Astrocyte of the hippocampus (primary cell): ENCODE data around the gene TRIM67.

Source experiments
- DNase-seq: peaks from one replicate; pipeline ENCODE4 v3.0.0; 2011; ENCODE audit warnings: low read depth, low spot score

Gene TRIM67

DNA sequence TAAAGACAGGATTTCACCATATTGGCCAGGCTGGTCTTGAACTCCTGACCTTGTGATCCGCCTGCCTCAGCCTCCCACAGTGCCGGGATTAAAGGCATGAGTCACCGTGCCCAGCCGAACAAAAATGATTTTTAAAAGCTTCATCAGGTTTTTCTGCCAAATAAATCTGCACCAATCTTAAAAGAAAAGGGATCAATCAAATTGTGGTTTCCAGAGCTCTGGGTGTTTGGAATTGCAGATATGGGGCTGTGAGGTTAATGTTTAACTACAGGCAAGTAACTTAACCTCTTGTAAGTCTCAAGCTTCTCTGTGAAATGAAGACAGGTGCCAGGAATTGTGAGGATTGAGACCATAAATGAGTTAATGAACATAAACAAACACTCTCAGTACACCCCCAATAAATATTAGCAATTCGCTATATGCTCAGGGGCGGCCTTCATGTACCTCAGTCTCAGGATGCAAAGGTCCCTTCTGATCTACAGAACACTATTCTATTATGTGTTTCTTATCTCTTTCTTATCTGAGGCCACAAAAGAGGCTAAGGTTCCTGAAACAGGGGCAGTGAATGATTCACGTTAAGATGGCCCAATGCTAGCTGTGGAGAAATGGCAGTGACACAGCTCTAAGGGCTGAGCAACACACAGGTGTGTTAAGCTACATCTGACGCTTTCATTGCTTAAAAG lies 72.0 kb downstream of the TRIM67 start:
- DNase-seq, result peak; percentile 4

DNA sequence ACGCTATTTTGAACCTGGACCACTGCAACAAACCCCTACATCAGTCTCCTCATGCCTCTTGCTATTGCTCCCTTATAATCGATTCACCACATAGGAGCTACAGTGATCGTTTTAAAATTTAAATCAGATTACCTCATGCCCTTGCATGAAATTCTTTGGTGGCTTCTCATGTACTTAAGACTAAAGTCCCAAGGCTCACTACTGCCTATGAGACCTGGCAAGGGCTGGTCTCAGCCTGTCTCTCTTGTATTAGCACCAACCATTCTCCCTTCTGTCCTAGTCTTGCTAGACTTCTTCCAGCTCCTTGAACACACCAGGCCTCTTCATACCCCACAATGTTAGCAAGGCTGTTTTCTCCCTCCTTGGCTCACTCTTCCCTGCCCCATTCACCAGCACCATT lies 72.6 kb downstream of the TRIM67 start:
- no peak for DNase-seq

DNA sequence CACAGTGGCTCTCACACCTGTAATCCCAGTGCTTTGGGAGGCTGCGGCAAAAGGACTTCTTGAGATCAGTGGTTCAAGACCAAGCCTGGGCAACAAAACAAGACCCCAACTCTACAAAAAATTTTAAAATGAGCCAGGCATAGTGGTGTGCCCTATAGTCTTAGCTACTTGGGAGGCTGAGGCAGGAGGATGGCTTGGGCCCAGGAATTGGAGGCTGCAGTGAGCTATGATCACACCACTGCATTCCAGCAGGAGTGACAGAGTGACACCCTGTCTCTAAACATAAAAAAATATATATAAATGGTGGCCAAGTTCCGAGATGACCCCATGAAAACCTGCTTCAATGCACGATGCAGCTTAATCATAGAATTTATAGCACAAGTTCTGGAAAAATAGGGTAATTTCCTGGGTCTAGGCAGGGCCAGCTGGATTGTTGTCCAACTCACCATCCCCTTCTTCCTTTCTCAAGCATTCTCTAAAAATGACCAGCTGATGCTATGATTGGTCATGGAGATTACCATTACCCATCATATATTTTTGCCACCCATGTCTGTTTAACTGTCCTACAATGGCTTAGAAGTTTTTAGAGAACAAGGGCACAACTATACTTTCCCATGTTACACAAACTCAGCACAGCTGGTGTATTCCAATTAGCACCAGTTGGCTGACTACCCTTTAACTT lies 73.8 kb downstream of the TRIM67 start:
- no peak for DNase-seq

DNA sequence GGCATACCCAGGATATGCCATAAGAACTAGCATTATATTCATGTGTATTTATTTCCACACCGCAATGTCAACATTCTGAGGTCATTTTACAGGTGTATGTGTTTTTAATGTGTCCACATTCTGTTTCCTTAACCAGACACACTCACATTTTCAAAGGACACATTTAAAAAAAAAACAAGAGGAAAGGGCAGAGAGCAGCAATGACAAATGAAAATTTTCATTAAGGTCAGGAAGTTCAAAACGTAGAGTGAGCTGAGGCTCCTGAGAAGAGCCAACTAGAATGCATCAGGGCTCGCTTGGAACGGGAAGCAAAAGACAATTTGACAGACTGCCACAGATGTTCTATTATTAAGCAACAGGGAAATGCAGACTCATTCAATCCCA lies 74.3 kb downstream of the TRIM67 start:
- DNase-seq, result no peak

DNA sequence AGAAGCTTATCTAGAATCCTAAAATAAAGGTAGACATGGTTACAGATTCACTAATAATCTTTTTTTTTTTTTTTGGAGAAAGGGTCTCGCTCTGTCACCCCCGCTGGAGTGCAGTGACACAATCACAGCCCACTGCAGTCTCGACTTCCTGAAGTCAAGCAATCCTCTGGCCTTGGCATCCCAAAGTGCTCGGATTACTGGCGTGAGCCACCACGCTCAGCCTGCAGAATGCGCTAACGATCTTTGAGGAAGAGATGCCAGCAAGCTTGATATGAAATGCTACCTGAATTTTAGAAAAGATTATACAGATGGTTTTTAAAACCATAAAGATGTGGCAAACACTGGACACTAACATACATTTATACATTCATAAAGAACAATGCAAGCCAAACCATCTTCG lies 75.1 kb downstream of the TRIM67 start:
- no peak for DNase-seq

DNA sequence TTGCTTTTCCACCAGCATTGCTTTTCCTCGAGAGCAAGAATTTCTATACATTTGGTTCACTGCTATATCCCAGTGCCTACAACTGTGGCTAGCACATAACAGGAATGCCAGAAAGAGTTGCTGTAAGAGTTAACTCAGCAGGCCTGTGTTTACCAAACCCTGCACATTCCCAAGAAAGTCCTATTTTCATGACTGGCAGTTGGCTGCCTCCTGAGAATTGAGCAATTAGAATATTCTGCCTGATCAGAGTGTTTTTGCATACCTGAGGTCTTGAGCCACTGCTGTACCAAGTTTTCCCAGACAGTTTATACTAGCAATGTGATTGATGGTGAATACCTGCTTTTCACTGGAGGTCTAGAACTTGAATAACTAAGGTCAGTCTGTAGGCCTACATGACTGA lies 76.4 kb downstream of the TRIM67 start:
- DNase-seq, result peak; percentile 8

DNA sequence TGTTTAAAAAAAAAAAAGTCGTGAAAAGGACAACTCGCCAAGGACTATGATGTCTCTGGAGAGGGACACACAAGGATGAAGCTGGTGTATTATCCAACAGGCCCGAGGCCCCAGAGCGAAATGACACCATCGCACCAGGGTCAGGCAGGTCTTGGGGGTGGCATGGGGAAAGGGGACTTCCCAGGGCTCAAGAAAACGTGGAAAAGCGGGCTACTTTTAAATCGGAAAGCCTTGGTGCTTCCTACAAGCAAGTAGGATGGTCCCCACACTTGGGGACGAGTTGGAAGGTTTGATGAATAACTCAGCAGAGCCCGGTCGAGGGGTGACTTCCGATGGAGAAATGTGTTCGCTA lies 78.6 kb downstream of the TRIM67 start:
- no peak for DNase-seq

DNA sequence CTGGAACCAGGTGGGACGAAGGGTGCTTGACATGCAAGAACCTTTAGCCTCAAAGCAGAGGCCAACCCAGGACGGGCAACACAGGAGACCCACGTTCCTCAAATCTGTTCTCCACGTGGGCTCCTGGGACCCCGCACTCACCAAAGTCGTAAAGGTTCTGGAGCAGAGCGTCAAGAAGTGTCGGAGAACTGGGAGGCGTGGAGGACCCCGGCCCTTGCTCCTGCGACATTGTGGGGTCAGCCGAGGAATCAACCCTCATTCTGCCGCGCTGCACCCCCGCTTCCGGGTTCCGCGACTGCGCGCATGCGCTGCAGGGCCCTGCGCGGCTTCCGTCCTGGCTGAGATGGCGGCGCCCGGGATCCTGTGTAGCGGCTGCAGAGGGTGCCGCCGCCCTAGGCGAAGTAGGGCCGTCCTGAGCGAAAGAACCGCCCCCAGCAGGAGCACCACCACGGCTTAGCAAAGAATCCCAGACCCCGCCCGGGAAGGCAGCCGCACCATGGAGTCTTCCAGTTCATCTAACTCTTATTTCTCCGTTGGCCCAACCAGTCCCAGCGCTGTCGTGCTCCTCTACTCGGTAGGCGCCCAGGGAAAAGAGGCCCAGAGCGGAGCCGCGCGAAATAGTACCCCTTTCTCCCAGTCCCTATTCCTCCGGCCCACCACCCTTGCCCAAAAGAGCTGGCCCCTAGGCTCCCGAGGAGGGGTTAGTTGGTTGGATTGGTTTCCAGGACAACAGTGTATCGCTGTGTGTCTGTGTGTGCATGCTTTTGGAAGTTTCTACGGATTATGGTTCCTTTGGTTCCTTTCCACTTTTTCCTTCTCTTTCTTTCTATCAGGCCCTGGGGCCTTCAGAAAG lies 79.3 kb downstream of the TRIM67 start, which contains the start of gene GNPAT:
Gene GNPAT, plus strand, starts transcription at position 330 of the 853 bp plus-strand sequence. Its CDS starts 167 bp downstream, at position 497.
- peak; percentile 94 for DNase-seq

DNA sequence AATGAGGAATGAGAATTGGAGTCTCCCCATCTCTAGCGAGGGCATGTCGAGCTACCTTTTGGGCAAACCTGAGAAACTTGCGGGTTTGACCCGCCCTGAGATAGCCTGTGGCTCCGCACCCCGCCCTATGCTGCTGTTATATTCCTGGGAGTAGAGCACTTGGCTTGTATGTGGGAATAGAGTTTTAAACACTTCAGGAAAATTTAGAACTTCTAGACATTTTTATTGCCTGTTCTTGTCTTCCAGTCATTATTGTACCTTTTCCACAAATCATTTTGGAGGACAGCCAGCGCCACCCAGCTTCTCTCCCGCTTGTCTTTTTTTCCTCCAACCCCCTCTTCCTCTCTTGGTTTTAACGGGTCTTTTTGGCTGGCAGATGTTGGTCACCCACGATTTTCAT lies 79.9 kb downstream of the TRIM67 start:
- DNase-seq, result no peak

DNA sequence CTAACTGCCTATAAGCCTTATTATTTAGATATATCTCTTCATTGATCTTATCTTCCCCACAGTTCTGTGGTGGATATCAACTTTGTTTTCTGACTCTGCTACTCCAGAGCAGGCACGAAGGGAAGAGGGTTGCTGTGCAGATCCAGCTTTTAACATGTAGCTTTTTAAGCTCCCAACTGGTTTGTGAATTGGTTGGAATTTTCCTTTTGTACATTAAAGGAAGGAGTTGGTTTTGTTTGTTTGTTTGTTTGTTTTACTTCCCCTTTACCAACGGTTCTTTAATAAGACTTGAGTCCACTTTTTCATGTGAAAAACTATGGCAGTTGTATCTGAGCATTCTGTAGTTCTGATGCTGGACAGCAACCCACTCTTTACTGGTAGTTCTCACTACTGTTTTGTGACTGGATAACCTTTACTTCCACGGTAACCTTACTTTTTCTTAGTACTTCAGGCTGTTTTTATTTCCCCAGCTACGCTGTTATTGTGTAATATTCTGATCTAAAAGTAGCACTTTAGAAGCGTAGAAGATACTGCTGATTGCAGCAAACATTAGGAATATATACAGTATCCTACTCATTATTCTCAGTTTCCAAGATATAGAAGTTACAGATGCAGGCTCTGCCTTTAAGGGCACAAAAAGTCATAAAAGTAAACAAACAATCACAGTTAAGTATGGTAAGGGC lies 80.8 kb downstream of the TRIM67 start:
- DNase-seq, result peak; percentile 32

DNA sequence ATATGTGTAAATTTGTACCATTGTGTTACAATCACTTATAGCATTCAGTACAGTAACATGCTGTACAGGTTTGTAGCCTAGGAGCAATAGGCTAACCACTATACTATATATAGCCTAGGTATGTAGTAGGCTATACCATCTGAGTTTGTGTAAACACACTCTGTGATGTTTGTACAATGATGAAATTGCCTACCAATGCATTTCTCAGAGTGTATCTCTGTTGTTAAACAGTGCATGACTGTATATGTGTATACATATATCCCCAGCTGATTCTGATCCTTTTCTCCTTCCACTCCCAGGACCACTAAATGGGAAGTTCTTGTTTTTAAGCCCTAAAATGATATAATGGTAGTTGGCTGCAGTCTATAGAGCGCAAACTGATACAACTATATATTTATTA lies 86.9 kb downstream of the TRIM67 start:
- no peak for DNase-seq

DNA sequence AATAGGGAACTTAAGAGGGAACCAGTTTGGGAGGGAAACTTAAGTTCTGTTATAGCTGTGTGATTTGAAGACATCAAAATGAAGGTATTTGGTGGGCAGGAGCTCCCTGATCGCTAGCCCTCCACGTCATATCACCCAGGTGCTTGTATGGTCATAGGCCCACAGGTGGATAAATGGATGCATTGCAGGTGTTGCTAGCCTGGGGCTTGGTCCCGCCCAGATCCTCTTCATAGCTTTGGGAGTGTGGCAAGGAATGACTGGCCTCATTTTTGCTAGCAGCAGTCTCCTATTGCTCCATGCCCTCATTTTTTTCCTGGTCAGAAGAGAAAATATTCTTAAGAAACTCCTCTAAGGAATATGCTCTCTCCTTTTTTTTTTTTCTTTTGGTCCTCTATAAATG lies 90.5 kb downstream of the TRIM67 start:
- DNase-seq, result no peak

DNA sequence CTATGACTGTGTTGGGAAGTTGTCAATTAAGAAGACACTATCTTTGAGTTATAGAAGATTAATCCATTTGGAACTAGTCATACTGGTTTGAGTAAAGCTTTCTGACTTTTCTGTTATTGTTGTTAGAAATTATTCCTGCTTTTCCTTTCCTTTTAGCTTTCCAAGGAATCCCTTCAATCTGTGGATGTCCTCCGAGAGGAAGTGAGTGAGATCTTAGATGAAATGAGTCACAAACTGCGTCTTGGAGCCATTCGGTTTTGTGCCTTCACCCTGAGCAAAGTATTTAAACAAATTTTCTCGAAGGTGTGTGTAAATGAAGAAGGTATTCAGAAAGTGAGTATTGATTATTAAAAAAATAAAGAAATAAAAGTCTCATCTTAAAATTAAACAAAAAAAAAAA lies 98.5 kb downstream of the TRIM67 start:
- no peak for DNase-seq

DNA sequence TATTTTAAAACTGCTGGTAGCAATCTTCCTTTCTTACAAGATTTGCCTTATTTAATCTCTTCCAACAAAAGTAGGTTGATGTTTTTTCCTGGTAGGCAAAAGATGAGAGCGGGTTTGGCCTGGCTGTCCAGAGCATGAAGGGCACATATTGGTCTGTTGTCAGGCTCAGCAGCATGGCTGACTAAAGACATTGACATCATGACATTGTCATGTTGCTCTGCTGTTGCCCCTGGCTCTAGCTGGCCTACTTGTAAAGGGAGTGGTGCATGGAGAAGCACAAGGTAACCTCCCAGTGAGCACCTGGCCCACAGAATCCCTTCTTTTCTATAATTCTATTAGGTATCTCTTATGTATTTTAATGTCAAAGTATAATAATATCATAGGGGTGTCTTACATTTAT lies 102.8 kb downstream of the TRIM67 start:
- no peak for DNase-seq

DNA sequence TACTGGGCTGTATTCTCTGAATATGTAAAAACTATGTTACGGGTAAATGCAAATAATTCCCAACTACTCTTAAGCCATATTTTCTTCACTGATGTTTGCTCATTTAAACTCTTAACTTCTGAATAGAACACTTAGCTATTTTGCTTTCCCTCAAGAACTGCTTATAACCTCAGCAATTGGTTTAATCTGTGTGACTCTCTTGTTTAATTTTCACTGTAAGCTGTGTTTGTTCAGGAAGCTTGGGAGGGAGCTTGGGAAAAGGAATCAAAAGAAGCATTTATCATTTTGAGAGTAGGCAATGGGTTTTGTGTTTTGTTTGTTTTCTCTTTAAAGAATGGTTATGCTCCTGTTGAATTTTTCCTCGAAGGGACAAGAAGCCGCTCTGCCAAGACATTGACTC lies 103.5 kb downstream of the TRIM67 start:
- DNase-seq, result no peak

DNA sequence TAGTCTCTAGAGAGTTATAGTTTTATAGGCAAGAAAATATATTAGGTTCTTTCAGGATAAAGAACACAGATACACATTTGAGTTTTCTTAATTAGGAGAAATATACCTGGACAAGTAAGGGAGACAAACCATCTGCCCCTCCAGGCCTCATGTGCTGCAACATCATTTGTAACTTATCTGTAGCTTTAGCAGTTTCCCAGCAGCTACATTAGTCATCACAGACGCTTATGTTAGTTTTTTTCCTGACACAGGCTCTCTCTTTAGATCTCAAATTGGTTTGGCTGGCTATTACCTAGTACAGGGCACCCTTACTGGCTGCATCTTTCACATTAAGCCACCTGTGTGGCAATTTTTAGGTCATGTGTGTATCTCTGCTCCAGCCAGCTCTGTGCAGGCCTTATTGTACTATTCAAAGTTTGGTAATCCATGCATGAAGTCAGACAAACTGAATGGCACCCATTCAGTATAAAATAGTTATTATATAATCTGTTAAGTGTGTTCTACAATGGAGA lies 105.0 kb downstream of the TRIM67 start:
- no peak for DNase-seq
